GM18868 (cell line): Measurements from ENCODE around the gene PRKCD.

Experiments
- ATAC-seq: cut with Tn5 transposase; IDR thresholded peaks from one replicate; pipeline ENCODE4 v1.9.1; 2021; ENCODE audit warnings: mild to moderate bottlenecking, moderate library complexity; ENCODE audit not compliant: unreplicated experiment

PRKCD gene

DNA sequence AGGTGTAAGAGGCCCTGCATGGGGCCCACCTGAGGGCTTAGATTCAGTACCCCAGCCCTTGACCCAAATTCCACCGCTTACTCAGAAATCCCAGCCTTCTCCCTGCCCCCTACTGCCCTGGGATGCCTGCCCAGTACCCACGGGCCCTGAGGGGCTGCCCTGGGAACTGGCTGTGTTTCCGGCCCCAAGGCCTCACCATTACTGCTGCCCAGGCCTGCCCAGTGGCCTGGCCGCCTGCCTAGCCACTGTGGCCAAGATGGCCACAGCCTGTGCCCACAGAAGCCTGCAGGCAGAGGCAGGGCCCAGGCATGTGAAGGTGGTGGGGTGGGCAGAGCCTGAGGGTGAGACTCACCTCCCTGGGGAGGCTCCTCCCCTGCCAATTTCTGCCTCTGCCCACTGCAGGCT lies 6.1 kb upstream of the PRKCD start:
- no peak for ATAC-seq

DNA sequence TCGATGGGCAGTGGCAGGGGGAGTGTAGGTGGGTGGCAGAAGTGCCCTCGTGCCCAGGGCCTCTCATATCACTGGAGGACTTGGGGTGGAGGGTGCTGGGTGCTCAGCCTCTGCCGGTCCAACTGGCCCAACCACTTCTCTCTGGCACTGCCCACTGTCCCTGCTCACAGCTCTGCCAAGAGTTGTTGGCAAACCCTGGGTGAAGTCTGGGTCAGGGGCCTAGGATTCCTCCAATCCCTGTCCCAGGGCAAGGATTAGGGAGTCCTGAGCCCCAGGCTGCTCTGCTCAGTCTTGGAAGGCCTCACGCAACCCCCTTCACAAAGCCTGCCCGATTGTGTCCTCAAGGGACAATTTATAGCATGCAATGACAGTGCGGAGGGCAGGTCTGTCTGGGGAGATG lies 5.2 kb upstream of the PRKCD start:
- no peak for ATAC-seq

DNA sequence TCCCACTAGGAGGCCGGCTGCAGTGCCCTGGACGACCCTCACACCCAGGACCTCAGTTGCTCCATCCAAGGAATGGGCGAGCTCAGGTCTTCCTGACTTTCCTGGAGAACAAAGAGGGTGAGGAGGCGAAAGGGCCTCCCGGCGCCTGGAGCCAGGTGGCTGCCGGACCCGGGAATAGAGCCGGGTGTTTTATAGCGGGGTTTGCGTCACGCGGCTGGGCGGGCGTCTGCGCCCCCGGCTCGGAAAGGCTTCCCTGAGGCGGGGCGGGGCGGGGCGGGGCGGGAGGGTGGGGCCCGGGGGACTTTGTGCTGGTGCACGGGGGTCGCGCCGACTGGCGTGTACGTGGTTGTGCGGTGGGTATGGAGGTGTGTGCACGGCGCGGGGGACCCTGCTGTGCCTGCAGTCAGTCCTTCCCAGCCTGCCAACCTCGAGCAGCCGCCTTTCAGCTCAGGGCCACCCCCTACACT lies 4.6 kb upstream of the PRKCD start:
- ATAC-seq: no peak

DNA sequence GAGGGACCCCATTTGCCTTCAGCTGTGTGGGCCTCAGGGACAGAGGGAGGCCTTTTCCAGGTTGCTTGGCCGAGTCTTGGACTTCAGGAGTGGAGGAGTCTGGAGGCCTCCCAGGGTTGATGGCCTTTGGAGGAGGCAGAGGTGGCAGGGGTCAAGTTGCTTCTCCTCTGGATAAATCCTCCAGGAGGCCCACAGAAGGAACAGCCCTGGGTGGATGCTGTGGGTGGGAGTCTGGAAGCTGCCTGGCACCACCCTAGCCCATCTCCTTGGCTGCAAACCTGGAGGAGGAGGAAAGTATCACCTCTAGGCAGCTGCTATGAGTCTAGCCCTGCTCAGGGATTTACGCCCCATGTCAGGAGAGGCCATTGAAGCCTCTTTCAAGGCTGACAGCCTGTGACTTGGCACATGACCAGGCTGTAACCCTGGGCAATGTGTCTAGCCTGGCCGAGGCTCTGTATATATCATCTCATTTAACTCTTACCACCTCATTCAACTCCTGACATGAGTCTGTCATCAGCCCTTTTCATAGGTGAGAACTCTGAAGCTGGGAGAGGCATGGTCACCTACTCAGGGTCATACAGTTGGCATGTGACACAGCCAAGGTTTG lies 2.9 kb upstream of the PRKCD start:
- no peak for ATAC-seq

DNA sequence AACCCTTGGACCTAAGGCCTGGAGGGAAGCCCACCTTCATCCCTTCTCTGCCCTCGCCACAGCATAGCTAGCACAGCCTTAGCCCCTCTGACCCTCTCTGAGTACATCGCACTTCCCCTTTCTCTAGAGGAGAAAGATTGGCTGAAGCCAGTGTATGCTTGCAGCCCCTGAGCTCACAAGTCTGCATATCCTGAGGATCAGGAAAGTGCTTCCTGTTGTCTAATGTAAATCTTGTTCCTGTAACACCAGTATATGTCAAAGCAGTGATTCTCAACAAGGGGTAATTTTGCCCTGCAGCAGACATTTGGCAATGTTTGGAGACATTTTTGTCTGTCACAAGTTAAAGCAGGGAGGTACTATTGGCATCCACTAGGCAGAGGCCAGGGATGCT lies 2.2 kb upstream of the PRKCD start:
- ATAC-seq: no peak

DNA sequence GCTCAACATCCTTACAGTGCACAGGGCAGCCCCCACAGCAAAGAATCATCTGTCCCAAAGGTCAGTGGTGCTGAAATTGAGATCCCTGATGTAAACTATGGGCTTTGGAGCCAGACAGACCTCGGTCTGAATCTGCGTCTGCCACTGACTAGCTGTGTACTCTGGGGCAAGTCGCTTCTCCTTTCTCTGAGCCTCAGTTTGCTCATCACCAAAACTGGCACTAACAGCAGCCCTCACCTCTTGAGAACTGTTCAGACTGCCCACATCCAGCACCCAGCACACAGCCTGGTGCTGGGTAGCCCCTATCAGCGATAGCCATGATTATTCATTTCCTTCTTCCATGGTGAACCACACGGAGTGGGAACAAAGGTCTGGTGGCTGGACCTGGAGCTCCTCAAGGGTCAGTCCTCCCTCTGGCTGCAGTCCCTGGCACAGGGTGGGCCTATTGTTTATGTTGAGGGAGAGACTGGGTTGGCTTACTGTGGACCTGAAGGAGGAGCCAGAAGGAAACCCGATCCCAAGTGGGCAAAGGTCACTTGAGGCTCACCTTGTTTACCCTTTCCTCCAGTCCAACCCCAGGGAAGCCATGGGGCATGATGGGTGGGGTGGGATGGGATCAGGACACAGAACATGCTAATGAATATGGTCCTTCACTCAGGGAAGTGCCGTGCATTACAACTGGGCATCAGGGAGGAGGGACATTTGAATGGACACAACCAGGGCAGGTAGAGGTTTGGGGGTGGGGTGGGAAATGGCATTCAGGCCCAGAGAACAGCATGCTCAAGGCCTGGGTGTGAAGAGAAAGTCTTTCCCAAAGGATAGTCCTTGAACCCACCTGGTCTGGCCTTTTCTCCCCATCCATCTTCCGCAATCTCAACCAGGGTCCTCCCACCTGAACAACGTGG lies 1.6 kb upstream of the PRKCD start:
- no peak for ATAC-seq

DNA sequence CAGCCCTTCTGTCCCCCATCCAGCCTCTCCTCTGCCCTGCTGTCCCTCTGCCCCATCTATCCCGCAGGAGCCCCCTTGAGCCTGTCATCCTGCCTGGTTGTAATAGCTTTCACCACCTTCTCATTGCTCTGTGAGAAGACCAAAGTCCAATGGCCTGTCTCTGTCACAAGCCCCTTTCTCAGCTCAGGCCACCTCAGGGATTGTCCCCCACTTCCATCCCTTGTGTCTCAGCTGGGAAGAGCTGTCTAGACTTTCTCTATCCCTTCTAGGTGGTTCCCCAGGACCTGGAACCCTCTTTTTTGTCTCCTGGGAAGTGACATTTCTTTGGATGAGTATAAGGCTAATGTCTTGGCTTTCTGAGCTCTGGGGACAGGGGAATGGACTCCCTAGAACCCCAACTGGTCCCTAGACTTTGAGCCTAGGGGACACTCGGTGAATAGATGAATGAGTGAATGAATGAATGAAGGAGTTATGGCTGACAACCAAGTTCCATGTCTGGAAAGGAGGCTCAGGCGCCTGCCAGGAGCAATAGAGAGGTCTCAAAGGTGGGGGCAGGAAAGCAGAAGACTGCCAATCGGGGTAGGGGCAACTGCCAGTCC lies 849 bp upstream of the PRKCD start:
- no peak for ATAC-seq

DNA sequence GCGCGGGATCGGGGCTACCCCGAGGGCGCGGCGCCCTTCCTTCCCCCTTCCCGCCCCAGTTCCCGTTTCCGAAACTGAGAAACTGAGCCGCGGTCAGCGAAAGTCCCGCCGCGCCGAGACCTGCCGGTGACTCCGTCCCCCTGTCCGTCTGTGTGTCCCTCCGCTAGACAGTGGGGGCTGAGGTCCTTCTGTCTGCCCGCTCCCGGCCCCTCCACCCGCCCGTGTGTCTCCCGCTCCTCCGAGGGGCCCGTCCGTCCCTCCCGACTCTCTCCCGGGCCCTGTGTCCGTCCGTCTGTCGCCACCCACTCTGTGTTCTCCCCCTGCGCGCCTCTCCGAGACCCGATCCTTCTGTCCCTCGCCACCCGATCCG lies 426 bp downstream of the PRKCD start:
- ATAC-seq: no peak

DNA sequence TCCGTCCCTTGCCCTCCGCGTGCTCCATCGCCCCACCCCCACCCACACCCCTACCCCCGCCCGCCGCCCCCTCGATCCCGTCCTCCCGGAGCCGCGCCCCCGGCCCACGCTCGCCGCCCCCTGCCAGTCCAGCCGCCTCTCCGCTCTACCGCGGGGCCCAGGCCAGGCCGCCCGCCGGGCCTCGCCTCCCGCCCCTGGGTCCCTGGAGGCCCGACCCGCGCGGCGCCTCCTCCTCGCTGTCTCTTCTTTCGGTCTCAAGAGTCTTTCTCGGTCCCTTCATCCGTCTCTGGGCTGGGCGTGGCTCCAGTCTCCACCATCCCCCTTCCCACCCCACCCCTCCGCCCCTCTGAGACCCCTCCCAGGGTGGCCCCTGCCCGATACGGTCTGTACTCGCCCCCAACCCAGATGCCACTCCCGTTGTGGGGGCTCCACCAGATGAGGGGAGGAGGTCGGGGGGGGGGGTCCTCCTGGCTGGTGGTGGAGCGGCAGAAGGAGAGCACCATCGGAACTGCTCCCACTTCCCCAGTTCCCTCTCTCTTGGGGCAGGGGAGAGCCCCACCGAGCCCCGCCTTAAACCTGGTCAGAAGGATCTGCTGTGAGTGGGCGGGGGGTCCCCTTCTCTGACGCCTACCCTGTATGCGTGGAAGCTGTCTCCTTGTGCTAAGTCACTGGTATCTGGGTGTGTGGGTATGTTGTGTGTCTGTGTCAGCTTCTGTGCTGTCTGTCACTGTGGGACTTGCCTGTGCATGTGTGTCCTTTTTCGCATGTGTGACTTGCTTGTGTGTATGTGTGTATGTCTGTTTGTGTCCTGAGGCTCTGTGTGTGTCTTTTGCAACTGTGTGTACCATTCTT lies 1.0 kb downstream of the PRKCD start:
- no peak for ATAC-seq

DNA sequence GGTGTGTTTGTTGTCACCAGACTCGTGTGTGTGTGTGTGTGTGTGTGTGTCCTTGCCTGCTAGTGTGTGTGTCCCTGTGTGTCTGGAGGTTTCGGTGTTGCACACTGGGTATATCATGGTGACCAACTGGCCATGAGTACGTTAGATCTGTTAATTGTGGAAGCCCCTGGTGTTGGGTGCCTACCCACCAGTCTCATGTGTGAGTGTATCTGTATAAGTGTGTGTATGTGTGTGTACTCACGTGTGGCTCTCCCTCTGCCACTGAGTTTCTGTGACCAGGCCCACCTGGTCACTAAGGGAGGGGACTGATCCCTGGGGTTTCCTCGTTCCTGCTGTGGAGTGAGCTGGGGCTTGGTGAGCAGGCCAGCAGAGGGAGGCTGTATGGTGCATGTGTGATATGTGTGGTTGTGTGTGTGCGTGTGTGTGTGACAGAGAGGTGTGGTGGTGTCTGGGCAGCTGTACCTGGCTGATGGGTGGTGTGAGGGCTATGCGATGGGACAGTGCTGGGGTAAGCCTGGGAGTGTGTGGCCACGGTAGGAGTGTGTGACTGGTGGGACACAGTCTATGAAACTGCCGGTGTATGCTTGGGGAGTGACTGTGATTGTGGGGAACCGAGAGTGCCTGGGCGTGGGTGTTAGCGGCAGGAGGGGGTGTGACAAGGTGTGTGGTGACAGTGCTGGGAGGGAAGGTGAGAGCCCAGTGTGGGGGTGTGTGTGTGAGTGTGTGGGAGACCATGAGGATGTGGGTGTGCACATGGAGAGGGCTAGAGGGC lies 1.8 kb downstream of the PRKCD start:
- ATAC-seq: peak; percentile 32

DNA sequence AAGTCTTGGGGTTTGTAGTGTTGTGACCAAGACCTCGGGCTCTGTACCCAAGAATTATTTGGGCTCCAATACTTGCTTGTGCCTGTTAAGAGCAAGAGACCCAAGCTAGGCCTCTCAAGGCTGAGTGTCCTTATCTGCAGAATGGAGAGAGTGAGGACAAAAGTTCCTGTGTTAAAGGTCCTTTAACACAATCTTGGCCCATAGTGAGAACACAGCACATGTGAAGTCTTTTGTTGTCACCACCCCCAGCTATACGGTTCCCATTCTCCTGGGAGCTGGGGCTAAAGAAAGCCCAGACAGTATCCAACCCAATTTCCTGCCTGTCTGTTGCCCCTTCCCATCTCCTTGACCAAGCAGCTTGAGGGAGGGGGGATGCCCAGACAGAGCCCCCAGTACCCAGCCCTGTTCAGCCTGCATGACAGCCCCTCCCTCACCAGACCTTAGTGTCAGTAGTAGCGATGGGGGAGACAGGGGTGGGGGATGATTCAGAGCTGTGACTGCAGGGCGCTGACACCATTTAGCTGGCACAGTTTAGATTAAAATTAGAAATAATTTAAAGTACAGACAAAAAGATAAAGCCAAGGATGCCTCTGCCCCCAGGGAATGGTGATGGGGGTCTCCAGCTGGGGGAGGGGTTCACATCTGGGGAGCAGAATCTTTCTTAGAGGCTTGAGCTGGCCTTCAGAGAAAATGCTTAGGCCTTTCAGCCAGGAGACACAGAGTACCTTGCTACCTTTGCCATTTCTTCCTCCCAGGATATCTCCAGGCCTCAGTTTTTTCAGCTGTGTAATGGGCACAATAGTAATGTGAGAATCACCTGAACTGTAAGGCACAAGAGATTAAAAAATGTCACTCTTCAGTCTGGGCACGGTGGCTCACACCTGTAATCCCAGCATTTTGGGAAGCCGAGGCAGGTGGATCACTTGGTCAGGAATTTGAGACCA lies 2.7 kb downstream of the PRKCD start:
- no peak for ATAC-seq

DNA sequence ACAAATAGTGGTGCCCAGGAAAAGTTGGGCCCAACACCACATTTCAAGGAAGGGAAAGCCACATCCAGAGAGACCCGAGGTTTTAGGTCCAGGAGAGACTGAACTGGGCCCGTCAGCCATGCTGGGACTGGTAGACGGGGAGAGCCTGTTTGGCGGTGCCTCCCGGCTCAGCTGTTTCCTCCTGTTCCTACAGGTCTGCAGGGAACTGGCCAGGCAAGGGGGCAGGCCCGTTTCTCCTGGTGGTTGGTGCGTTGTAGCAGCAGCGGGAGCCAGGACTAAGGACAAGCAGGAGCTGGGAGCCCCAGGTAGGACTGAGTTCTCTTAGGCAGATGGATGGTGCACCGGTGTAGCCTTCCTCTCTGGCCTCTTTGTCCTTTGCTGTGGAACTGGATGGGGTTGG lies 3.9 kb downstream of the PRKCD start:
- ATAC-seq: no peak

DNA sequence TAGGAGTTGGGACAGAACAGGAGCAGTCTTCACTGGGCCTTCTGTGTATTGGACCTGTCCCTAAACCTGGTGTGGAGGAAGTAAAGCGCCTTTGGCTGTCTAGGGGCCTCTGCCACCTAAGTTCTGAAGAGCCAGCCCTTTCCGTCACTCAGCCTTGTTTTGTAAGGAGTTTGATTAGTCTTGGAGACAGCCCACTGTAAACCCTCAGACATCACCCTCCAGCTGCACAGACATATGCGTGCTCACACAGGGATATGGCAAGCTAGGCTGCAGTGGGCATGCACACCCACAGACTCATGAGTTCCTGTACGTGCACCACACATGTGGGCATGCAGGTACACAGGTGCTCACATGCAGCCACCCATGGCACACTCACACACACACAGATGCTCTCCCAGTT lies 5.2 kb downstream of the PRKCD start:
- ATAC-seq: no peak

DNA sequence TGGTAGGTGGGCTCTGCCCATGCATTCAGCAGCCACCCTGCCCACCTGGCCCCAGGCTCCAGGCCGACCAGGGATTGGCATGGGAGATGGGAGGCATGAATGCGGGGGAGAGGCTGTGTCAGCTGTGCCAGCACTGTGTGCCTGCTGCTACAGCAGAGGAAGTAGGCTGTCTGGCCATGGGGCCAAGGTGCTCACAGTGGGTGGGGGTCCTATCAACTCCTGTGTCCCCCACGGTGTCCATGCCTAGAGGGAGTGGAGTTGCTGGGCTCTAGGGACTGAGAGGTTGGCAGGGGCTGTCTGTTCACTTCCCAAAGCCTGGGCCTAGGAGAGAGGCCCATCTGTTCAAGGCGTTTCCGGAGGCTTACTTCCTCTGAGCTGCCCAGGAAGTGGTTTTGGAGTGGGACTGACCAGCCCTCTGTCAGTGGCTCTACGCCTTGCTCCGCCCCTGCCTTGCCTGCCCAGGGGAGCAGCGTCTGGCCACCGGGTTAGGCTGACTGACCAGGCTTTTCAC lies 5.8 kb downstream of the PRKCD start:
- ATAC-seq: no peak

DNA sequence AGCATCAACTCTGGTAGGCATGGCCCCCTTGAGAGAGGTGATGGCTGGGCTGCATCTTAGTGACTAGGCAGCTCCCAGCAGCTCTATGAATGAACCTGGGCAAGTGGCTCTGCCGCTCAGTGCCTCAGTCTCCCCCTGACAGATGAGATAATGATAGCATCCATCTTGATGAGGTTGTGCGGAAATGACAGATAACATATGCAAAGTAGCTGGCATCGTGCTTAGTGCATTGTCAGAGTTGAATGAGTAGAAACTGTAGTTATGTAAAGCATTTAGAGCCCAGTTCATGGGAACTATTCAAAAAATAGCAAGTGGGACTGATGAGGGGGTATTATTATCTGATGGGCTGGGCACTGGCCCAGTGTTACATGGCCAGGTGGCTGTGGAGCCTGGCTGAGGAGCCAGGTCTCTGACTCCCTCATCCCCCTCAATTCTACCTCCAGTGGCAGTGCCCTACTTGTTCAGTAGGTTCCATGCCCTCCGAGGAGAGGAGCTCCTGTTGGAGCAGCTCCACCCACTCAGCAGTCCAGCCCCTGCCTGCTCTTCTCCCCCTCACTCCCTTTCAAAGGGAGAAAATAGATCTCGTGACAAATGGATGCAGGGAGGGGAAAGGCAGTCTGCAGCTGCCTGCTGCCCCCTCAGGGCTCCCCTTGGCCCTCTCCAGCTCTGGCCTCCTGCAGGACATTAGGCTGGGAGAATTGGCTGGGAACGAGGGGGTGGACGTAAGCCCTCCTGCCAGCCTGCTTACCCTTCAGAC lies 6.6 kb downstream of the PRKCD start:
- no peak for ATAC-seq

DNA sequence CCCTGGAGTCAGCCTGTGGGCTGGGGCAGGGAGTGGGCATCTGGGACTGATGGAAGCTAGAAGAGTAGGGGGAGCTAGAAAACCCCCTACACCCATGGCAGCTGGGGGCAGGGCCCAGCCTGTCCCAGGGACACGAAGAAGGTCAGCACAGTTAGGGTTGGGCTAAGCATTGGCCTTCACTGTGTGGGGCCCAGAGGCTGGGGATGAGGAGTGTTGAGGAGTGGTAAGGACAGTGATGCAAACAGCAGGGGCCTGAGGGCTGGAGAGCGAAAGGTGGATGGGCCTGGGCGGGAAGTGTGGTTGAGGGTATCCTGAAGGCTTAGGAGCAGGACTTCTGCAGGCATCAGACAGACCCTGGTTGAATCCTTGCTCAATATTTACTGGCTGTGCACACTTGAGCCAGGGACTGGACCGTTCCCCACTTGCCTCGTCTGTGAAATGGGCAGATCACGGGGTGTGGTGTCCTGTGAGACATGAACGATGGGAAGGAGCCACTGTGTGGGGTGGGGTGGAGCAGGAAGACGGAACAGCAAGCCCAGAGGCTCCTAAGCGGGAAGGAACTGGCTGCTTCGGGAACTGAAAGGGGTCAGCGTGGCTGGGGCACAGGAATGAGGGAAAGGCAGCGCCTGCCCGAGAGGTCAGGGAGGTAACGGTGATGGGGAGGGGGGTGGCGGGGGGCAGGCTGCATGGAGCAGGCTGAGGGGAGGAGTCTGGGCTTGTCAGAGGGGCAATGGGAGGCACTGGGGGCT lies 7.3 kb downstream of the PRKCD start:
- no peak for ATAC-seq

DNA sequence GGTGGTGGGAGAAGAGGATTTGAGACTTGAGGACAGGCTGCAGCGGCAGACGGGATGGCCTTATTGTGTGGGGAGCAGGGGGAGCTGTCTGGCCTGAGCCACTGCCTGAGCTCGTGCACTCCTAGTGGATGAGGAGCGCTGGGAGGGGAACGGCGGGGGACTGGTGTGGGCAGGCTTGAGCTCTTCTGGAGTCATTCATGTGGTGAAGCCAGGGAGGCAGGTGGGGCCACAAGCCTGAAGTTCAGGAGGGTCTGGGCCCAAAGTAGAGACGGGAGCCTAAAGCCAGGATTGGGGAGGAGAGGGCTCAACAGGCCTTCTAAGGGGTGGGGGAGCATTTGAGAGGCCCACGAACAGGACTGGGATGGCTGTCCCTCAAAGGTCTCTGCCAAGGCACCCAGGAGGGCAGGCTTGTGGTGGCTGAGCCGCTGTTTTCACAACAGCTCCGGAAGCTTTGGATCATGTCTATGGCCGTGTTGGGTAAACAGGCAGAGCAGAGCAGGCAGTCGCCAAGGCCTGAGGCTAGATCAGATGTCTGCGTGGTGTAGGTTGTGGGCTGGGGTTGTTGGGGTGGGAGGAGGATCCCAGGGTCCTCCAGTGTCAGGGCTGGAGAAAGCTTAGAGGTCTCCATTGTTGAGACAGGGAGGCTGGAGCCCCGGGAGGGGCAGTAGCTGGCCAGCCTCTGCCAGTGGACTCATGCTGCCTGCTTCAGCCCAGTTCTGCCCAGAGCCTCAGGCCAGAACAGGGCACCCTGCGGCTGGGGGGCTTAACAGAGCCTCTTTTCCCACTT lies 8.2 kb downstream of the PRKCD start:
- no peak for ATAC-seq
